Measurements from ENCODE around the gene MLST8. TPM values are rescaled to one million over a fixed set of nuclear protein-coding genes. Genes with fewer than 3 reads are reported as not detected.

MLST8 gene
- total RNA-seq, 1 experiment from 2014 or later, result 58.7 TPM

- TF ChIP-seq EZH2 (IDR thresholded peaks at IDR 0.05) (no peak), SIN3A (IDR thresholded peaks at IDR 0.05; ENCODE audit: low read depth) (no peak), POLR2A (IDR thresholded peaks at IDR 0.05; ENCODE audit: borderline replicate concordance, extremely low read depth, insufficient read depth, insufficient read length) (no peak), CBX3 (IDR thresholded peaks at IDR 0.05; ENCODE audit: low read depth) (no peak), JUND (IDR thresholded peaks at IDR 0.05) (no peak)
- TF ChIP-seq, protein P1, sequence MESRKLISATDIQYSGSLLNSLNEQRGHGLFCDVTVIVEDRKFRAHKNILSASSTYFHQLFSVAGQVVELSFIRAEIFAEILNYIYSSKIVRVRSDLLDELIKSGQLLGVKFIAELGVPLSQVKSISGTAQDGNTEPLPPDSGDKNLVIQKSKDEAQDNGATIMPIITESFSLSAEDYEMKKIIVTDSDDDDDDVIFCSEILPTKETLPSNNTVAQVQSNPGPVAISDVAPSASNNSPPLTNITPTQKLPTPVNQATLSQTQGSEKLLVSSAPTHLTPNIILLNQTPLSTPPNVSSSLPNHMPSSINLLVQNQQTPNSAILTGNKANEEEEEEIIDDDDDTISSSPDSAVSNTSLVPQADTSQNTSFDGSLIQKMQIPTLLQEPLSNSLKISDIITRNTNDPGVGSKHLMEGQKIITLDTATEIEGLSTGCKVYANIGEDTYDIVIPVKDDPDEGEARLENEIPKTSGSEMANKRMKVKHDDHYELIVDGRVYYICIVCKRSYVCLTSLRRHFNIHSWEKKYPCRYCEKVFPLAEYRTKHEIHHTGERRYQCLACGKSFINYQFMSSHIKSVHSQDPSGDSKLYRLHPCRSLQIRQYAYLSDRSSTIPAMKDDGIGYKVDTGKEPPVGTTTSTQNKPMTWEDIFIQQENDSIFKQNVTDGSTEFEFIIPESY (IDR thresholded peaks at IDR 0.05; ENCODE audit: extremely low read depth, insufficient replicate concordance, low read length), result no peak
- POLR2A ChIA-PET, result no interaction called here
- Histone ChIP-seq H2AFZ (ENCODE audit: low read depth, low read length, poor library complexity, severe bottlenecking) (no peak overlapping the region), H3K9me3 (ENCODE audit: control insufficient read depth in 1 of 2, insufficient read depth in 1 of 2, low read depth in 1 of 2, low read length in 2 of 2) (no peaks in the 10 kb centered on the region), H3K9ac (ENCODE audit: low read length) (no peak overlapping the region), H3K27ac (ENCODE audit: low read depth, low read length) (no peak overlapping the region), H4K20me1 (ENCODE audit: insufficient read depth) (no peaks in the 10 kb centered on the region), H3K79me2 (ENCODE audit: insufficient read depth, low read length) (no peaks in the 10 kb centered on the region), H3K9me2 (ENCODE audit: insufficient read depth) (no peaks in the 10 kb centered on the region), H3K36me3 (ENCODE audit: control insufficient read depth in 1 of 2, insufficient read depth in 2 of 2, low read length in 2 of 2) (peaks cover 3 to 13% of the 10 kb centered on the region in 2 experiments; a peak in 2 of 4 replicates), H3K27me3 (ENCODE audit: insufficient read depth, low read length) (no peaks in the 10 kb centered on the region), H3K4me1 (ENCODE audit: control insufficient read depth in 1 of 2, insufficient read depth in 2 of 2, low read length in 2 of 2) (peaks cover 0 to 5% of the 10 kb centered on the region in 2 experiments; a peak in 1 of 4 replicates), H3K4me2 (ENCODE audit: low read length) (no peak overlapping the region), H3K4me3 (replicated peaks in 1 of 2; ENCODE audit: low read depth in 1 of 2, low read length in 2 of 2) (no peak overlapping the region)
- DNase-seq (ENCODE audit: low read depth, low spot score), result no peak
- no peak for ATAC-seq
- CTCF ChIA-PET, result no interaction called here
- intact Hi-C loops (cut with micrococcal nuclease), result no loop called here
- BruUV-seq (replicated peaks), result no TSS peak
- RAD21 ChIA-PET (ENCODE audit: low non-redundant PET in 1 of 2, low total read pairs in 2 of 2, uncharacterized antibody in 2 of 2, unreplicated experiment in 2 of 2), result no interaction called here
These were observed 25.7 kb upstream of the MLST8 start for GRCh38 chr16:2179576-2179975.

GRCh38 chr16:2180461-2180860 lies 24.8 kb upstream of the MLST8 start:
- Histone ChIP-seq H3K27ac (ENCODE audit: low read depth, low read length) (no peak overlapping the region), H3K79me2 (ENCODE audit: insufficient read depth, low read length) (no peaks in the 10 kb centered on the region), H3K4me2 (ENCODE audit: low read length) (no peak overlapping the region), H2AFZ (ENCODE audit: low read depth, low read length, poor library complexity, severe bottlenecking) (no peak overlapping the region), H3K9me2 (ENCODE audit: insufficient read depth) (no peaks in the 10 kb centered on the region), H3K4me3 (replicated peaks in 1 of 2; ENCODE audit: low read depth in 1 of 2, low read length in 2 of 2) (no peak overlapping the region), H3K9ac (ENCODE audit: low read length) (no peak overlapping the region), H3K9me3 (ENCODE audit: control insufficient read depth in 1 of 2, insufficient read depth in 1 of 2, low read depth in 1 of 2, low read length in 2 of 2) (no peaks in the 10 kb centered on the region), H3K4me1 (ENCODE audit: control insufficient read depth in 1 of 2, insufficient read depth in 2 of 2, low read length in 2 of 2) (peaks cover 0 to 5% of the 10 kb centered on the region in 2 experiments; a peak in 1 of 4 replicates), H4K20me1 (ENCODE audit: insufficient read depth) (no peaks in the 10 kb centered on the region), H3K27me3 (ENCODE audit: insufficient read depth, low read length) (no peaks in the 10 kb centered on the region), H3K36me3 (ENCODE audit: control insufficient read depth in 1 of 2, insufficient read depth in 2 of 2, low read length in 2 of 2) (peaks cover 0 to 6% of the 10 kb centered on the region in 2 experiments; a peak in 2 of 4 replicates)
- DNase-seq (ENCODE audit: low read depth, low spot score) (no peak), ATAC-seq (no peak)
- CTCF ChIA-PET, result no interaction called here
- no TSS peak for BruUV-seq (replicated peaks)
- RAD21 ChIA-PET (ENCODE audit: low non-redundant PET in 1 of 2, low total read pairs in 2 of 2, uncharacterized antibody in 2 of 2, unreplicated experiment in 2 of 2), result no interaction called here
- intact Hi-C loops (cut with micrococcal nuclease), result no loop called here
- POLR2A ChIA-PET, result no interaction called here
- TF ChIP-seq MAX (IDR thresholded peaks at IDR 0.05) (no peak), SRF (IDR thresholded peaks at IDR 0.05; ENCODE audit: low read depth) (no peak), YY1 (IDR thresholded peaks at IDR 0.05; ENCODE audit: extremely low read depth, insufficient replicate concordance, low read depth, low read length) (no peak), EZH2phosphoT487 (IDR thresholded peaks at IDR 0.05; ENCODE audit: borderline replicate concordance) (no peak), POLR2A (IDR thresholded peaks at IDR 0.05; ENCODE audit: borderline replicate concordance, extremely low read depth, insufficient read depth, insufficient read length) (no peak), TCF7L2 (IDR thresholded peaks at IDR 0.05; ENCODE audit: borderline replicate concordance, extremely low read depth, insufficient read depth, insufficient read length) (no peak), CTCF (IDR thresholded peaks at IDR 0.05 in 2 of 3, conservative IDR thresholded peaks at IDR 0.05 in 1 of 3; ENCODE audit: borderline replicate concordance in 1 of 3, insufficient read depth in 1 of 3, low read depth in 2 of 3, low read length in 2 of 3) (no peak), RAD21 (IDR thresholded peaks at IDR 0.05; ENCODE audit: low read depth) (no peak), ZNF274 (IDR thresholded peaks at IDR 0.05; ENCODE audit: low read depth, low read length) (no peak), SIN3A (IDR thresholded peaks at IDR 0.05; ENCODE audit: low read depth) (no peak), EZH2 (IDR thresholded peaks at IDR 0.05) (no peak)
